Thoracic aorta (tissue), 2 donors: ENCODE data around the gene JPH3. TPM values are rescaled to one million over a fixed set of nuclear protein-coding genes. Genes with fewer than 3 reads are reported as not detected.

Experiments used
- ATAC-seq: fragments of 150-250 bp; one replicate; pipeline ENCODE4 v1.8.0; 2017; ENCODE audit warnings: low read depth; ENCODE audit not compliant: insufficient number of reproducible peaks, low FRiP score
- DNase-seq: peaks from one replicate; pipeline ENCODE4 v3.0.0-alpha.2; 2020; ENCODE audit warnings: low spot score
- H3K27ac ChIP-seq, 2 donors: fragments of 200-600 bp; sonication (generic); 1 replicate in 1 of 2; 2 replicates in 1 of 2; pipeline ENCODE4 v1.5.1; 2016; ENCODE audit warnings: mild to moderate bottlenecking in 2 of 2, moderate library complexity in 2 of 2
- H3K27me3 ChIP-seq: fragments of 200-600 bp; sonication (generic); replicated peaks from 2 replicates; pipeline ENCODE4 v1.6.0; 2016; ENCODE audit warnings: mild to moderate bottlenecking; ENCODE audit not compliant: insufficient read depth
- H3K36me3 ChIP-seq: fragments of 200-600 bp; sonication (generic); one replicate; pipeline ENCODE4 v1.5.1; 2016
- H3K4me1 ChIP-seq, 2 donors: fragments of 200-600 bp; sonication (generic); 1 replicate in 1 of 2; 2 replicates in 1 of 2; pipeline versions ENCODE4 v1.5.1 to v1.6.0; 2016; ENCODE audit warnings: low read depth in 2 of 2, mild to moderate bottlenecking in 1 of 2; ENCODE audit not compliant: control insufficient read depth in 1 of 2
- H3K4me3 ChIP-seq: fragments of 200-600 bp; sonication (generic); 2 replicates; pipeline ENCODE4 v1.5.1; 2016; ENCODE audit warnings: mild to moderate bottlenecking
- H3K9me3 ChIP-seq: fragments of 200-600 bp; sonication (generic); 2 replicates; pipeline ENCODE4 v1.5.1; 2016
- CTCF ChIP-seq: fragments of 200-600 bp; sonication (generic); IDR thresholded peaks from one replicate; pipeline ENCODE4 v1.5.1; 2019; ENCODE audit warnings: antibody characterized with exemption
- total RNA-seq, 2 donors: library from RNA; depleted of rRNA; stranded (reverse); fragments of >200 nt; gene quantifications; one replicate each; pipeline versions ENCODE4 v1.1.0 to v1.2.3, GENCODE V29; 2016

JPH3 gene
- total RNA-seq, 2 donors from 2014 or later: not detected

- Histone ChIP-seq H3K4me1 (peaks cover 3 to 11% of the 10 kb centered on the region in 2 donors), H3K9me3 (no peaks in the 10 kb centered on the region), H3K27ac (no peak overlapping the region), H3K27me3 (no peaks in the 10 kb centered on the region), H3K36me3 (no peaks in the 10 kb centered on the region), H3K4me3 (peak overlapping the region; percentile 46)
- peak; percentile 58 for TF ChIP-seq CTCF
- no peak for DNase-seq
- no peak for ATAC-seq
Measured at GRCh38 chr16:87635541-87636049, 33.3 kb downstream of the JPH3 start.

GRCh38 chr16:87636050-87636684 is 33.9 kb downstream of the JPH3 start:
- H3K4me1 ChIP-seq: peaks cover 3 to 11% of the 10 kb centered on the region in 2 donors
- no peak overlapping the region for H3K27ac ChIP-seq
- H3K4me3 ChIP-seq: peak overlapping the region; percentile 46
- H3K27me3 ChIP-seq: no peaks in the 10 kb centered on the region
- no peaks in the 10 kb centered on the region for H3K36me3 ChIP-seq
- ATAC-seq (peak; percentile 73), DNase-seq (peak; percentile 55)
- peak; percentile 66 for TF ChIP-seq CTCF
- no peaks in the 10 kb centered on the region for H3K9me3 ChIP-seq

DNA sequence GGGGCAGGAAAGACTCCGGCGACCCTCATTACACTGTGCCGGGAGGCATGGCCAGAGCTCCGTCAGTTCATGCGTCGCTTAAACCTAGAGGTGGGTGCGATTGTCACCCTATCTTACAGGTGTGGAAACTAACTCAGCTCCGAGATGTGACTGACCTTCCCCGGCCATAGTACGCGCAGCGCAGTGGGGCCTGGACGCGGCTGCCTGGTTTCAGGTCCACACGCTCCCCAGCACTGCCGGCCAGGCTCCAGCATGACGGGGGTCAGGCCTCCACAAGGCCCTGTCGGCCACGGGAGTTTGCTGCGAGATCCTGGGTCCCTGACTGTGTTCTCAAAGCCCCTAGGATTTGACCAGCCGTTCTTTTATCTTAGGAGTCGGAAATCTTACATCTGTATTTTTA is 34.4 kb downstream of the JPH3 start:
- Histone ChIP-seq H3K27me3 (no peaks in the 10 kb centered on the region), H3K27ac (no peak overlapping the region), H3K36me3 (no peaks in the 10 kb centered on the region), H3K9me3 (no peaks in the 10 kb centered on the region), H3K4me1 (peaks cover 3 to 11% of the 10 kb centered on the region in 2 donors), H3K4me3 (no peak overlapping the region)
- no peak for ATAC-seq
- no peak for DNase-seq
- no peak for TF ChIP-seq CTCF

DNA sequence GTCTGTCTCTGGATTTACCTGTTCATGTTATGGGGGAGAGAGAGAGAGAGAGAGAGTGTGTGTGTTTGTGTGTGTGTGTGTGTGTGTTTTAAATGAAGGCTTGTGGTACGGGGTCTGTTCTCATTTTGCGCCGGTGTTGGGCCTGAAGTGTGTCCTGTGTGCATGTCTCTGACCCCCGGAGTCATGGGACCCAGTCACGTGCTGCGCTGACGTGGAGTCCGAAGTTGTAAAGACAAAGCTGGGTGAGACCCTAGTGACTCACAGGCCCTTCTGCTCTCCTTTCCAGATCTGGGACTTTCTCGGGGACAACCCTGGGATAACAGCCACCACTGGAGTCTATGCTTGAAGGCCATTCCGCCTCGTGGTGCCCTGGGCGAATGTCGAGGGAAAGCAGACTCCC is 35.0 kb downstream of the JPH3 start:
- H3K27me3 ChIP-seq: no peaks in the 10 kb centered on the region
- H3K4me3 ChIP-seq: no peak overlapping the region
- H3K4me1 ChIP-seq: peaks cover 3 to 11% of the 10 kb centered on the region in 2 donors
- H3K36me3 ChIP-seq: no peaks in the 10 kb centered on the region
- ATAC-seq (no peak), DNase-seq (no peak)
- no peak overlapping the region for H3K27ac ChIP-seq
- H3K9me3 ChIP-seq: no peaks in the 10 kb centered on the region
- TF ChIP-seq CTCF: no peak

- Histone ChIP-seq H3K9me3 (no peaks in the 10 kb centered on the region), H3K4me1 (peaks cover 3 to 11% of the 10 kb centered on the region in 2 donors), H3K27me3 (no peaks in the 10 kb centered on the region), H3K4me3 (no peak overlapping the region), H3K27ac (no peak overlapping the region), H3K36me3 (no peaks in the 10 kb centered on the region)
- no peak for TF ChIP-seq CTCF
- DNase-seq (no peak), ATAC-seq (no peak)
Measured at GRCh38 chr16:87638736-87639135, 36.4 kb downstream of the JPH3 start.
